Vagina (tissue), 2 donors: ENCODE data around the gene CCDC12. TPM values are rescaled to one million over a fixed set of nuclear protein-coding genes. Genes with fewer than 3 reads are reported as not detected.

Experiments
- DNase-seq, 2 donors: peaks; one replicate each; pipeline ENCODE4 v3.0.0-alpha.2; 2017; ENCODE audit errors: extremely low spot score in 2 of 2
- H3K27ac ChIP-seq: fragments of 200-600 bp; sonication (generic); one replicate; pipeline ENCODE4 v1.5.1; 2019
- H3K27me3 ChIP-seq: fragments of 200-600 bp; sonication (generic); one replicate; pipeline ENCODE4 v1.5.1; 2019
- H3K36me3 ChIP-seq, 2 donors: fragments of 200-600 bp; sonication (generic); one replicate each; pipeline ENCODE4 v1.5.1; 2017 to 2019
- H3K4me1 ChIP-seq: fragments of 200-600 bp; sonication (generic); one replicate; pipeline ENCODE4 v1.5.1; 2019
- H3K4me3 ChIP-seq, 2 donors: fragments of 200-600 bp; sonication (generic); 1 replicate in 1 of 2; 2 replicates in 1 of 2; pipeline ENCODE4 v1.5.1; 2016 to 2019
- H3K9me3 ChIP-seq: fragments of 200-600 bp; sonication (generic); one replicate; pipeline ENCODE4 v1.5.1; 2019
- CTCF ChIP-seq, 3 experiments: fragments of 450-650 bp in 2 of 3; fragments of 200-600 bp in 1 of 3; sonication (generic) in 1 of 3; IDR thresholded peaks; one replicate each; pipeline ENCODE4 v1.5.1; 2017 to 2019; ENCODE audit warnings: antibody characterized with exemption in 3 of 3, mild to moderate bottlenecking in 2 of 3, moderate library complexity in 2 of 3
- POLR2A ChIP-seq, 2 donors: fragments of 450-650 bp; IDR thresholded peaks; one replicate each; pipeline ENCODE4 v1.6.1; 2017; ENCODE audit warnings: antibody characterized with exemption in 2 of 2, mild to moderate bottlenecking in 2 of 2, moderate library complexity in 2 of 2
- POLR2AphosphoS5 ChIP-seq, 2 donors: sonication (generic); formaldehyde crosslinking; IDR thresholded peaks; one replicate each; pipeline ENCODE4 v1.9.0; 2017; ENCODE audit warnings: antibody characterized with exemption in 2 of 2, mild to moderate bottlenecking in 2 of 2, low read depth in 1 of 2; ENCODE audit not compliant: insufficient read depth in 1 of 2
- intact Hi-C: fragments of 100-400 bp; cut with DNase I; formaldehyde crosslinking; loops from one replicate; pipeline ENCODE4 v1.15.1; 2023
- total RNA-seq: library from RNA; depleted of rRNA; stranded (reverse); fragments of >200 nt; gene quantifications from one replicate; pipeline ENCODE4 v1.2.3, GENCODE V29; 2016

CCDC12 gene
- total RNA-seq, 1 donor from 2014 or later = 55.5 TPM

- Histone ChIP-seq H3K27me3 (no peaks in the 10 kb centered on the region), H3K9me3 (no peaks in the 10 kb centered on the region), H3K4me1 (peaks cover 87% of the 10 kb centered on the region), H3K36me3 (peaks cover 0 to 36% of the 10 kb centered on the region in 2 donors), H3K27ac (peak overlapping the region; percentile 76), H3K4me3 (no peak overlapping the region)
- no peak for DNase-seq
- intact Hi-C loops = loop anchor here (10.0 kb wide), 2 partner anchors 78 to 398 kb away; no protein-coding TSS in a partner anchor
- no peak for TF ChIP-seq POLR2AphosphoS5 (IDR thresholded peaks at IDR 0.05; ENCODE audit: insufficient read depth in 1 of 2, low read depth in 1 of 2)
- no peak for TF ChIP-seq CTCF (IDR thresholded peaks at IDR 0.05)
- no peak for TF ChIP-seq POLR2A (IDR thresholded peaks at IDR 0.05)
Observed at GRCh38 chr3:46926871-46927717, 49.5 kb downstream of the CCDC12 start.

GRCh38 chr3:46926447-46926846 is 50.1 kb downstream of the CCDC12 start:
- no peak for TF ChIP-seq POLR2A (IDR thresholded peaks at IDR 0.05)
- TF ChIP-seq CTCF (IDR thresholded peaks at IDR 0.05) = no peak
- no peak for TF ChIP-seq POLR2AphosphoS5 (IDR thresholded peaks at IDR 0.05; ENCODE audit: insufficient read depth in 1 of 2, low read depth in 1 of 2)
- Histone ChIP-seq H3K27ac (peak overlapping the region; percentile 76), H3K9me3 (no peaks in the 10 kb centered on the region), H3K27me3 (no peaks in the 10 kb centered on the region), H3K4me3 (no peak overlapping the region), H3K4me1 (peaks cover 80% of the 10 kb centered on the region), H3K36me3 (peaks cover 0 to 42% of the 10 kb centered on the region in 2 donors)
- DNase-seq = no peak
- intact Hi-C loops = loop anchor here (10.0 kb wide), 2 partner anchors 78 to 398 kb away; no protein-coding TSS in a partner anchor

DNA sequence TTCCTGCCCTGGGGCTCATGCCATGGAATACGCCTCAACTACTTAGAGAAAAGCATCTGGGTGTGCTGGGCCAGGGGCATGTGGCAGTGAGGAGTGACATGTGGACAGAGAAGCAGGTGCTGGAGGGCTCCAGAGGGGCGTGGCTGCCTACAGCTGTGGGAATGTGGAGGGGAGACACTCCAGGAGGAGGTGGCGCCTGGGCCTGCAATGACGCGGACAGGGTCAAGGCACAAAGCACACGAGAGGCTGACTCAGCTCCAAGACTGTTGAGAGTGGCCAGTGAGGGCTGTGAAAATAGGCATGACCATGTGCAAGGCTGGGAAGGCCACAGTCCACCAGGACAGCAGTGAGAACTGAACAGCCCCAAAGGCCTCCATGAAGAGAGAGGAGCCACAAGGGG is 50.5 kb downstream of the CCDC12 start:
- peak overlapping the region; percentile 76 for H3K27ac ChIP-seq
- H3K4me3 ChIP-seq = no peak overlapping the region
- peaks cover 0 to 46% of the 10 kb centered on the region in 2 donors for H3K36me3 ChIP-seq
- TF ChIP-seq POLR2AphosphoS5 (IDR thresholded peaks at IDR 0.05; ENCODE audit: insufficient read depth in 1 of 2, low read depth in 1 of 2) = no peak
- no peak for DNase-seq
- H3K4me1 ChIP-seq = peaks cover 76% of the 10 kb centered on the region
- no peaks in the 10 kb centered on the region for H3K27me3 ChIP-seq
- intact Hi-C loops = loop anchor here (10.0 kb wide), 2 partner anchors 79 to 399 kb away; no protein-coding TSS in a partner anchor
- no peaks in the 10 kb centered on the region for H3K9me3 ChIP-seq

DNA sequence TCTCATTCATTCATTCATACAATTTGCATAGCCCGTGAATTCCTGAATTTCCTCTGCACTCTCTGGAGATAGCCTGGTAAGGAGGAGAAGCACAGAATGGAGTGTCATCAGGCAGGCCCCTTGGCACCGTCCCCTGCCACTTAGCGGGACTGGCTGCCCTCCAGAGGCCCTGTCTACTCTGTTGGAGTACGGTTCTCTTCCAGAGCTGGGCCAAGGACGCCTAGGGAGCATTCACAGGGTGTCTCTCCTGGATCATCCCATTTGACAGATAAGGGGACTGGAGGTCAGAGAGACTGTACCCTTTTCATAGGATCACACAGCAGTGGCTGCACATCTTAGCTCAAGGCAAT is 51.0 kb downstream of the CCDC12 start:
- DNase-seq = no peak
- Histone ChIP-seq H3K9me3 (no peaks in the 10 kb centered on the region), H3K27ac (peak overlapping the region; percentile 76), H3K27me3 (no peaks in the 10 kb centered on the region), H3K36me3 (peaks cover 0 to 51% of the 10 kb centered on the region in 2 donors), H3K4me1 (peaks cover 72% of the 10 kb centered on the region), H3K4me3 (no peak overlapping the region)
- no peak for TF ChIP-seq POLR2AphosphoS5 (IDR thresholded peaks at IDR 0.05; ENCODE audit: insufficient read depth in 1 of 2, low read depth in 1 of 2)
- TF ChIP-seq POLR2A (IDR thresholded peaks at IDR 0.05) = no peak
- TF ChIP-seq CTCF (IDR thresholded peaks at IDR 0.05) = no peak
- intact Hi-C loops = loop anchor here (10.0 kb wide), 2 partner anchors 79 to 399 kb away; no protein-coding TSS in a partner anchor

GRCh38 chr3:46924921-46925584 is 51.5 kb downstream of the CCDC12 start:
- intact Hi-C loops = loop anchor here (10.0 kb wide), 2 partner anchors 80 to 400 kb away; no protein-coding TSS in a partner anchor
- DNase-seq = no peak
- Histone ChIP-seq H3K4me3 (no peak overlapping the region), H3K4me1 (peaks cover 67% of the 10 kb centered on the region), H3K27ac (peak overlapping the region; percentile 76), H3K27me3 (no peaks in the 10 kb centered on the region), H3K36me3 (peaks cover 0 to 56% of the 10 kb centered on the region in 2 donors), H3K9me3 (no peaks in the 10 kb centered on the region)
- TF ChIP-seq CTCF (IDR thresholded peaks at IDR 0.05) (no peak), POLR2AphosphoS5 (IDR thresholded peaks at IDR 0.05; ENCODE audit: insufficient read depth in 1 of 2, low read depth in 1 of 2) (no peak), POLR2A (IDR thresholded peaks at IDR 0.05) (no peak)
